DOHH2 (cell line): Measurements from ENCODE around the gene SLC17A9.

Experiments used
- H3F3A ChIP-seq: fragments of 200-600 bp; sonication (generic), shearing (Covaris generic); 2 replicates; pipeline ENCODE4 v1.6.0; 2016; ENCODE audit warnings: antibody characterized with exemption, mild to moderate bottlenecking; ENCODE audit not compliant: control insufficient read depth, insufficient read depth
- H3K27ac ChIP-seq: fragments of 200-600 bp; sonication (generic); 2 replicates; pipeline ENCODE4 v1.5.1; 2014; ENCODE audit warnings: low read depth, mild to moderate bottlenecking, low read length, moderate library complexity
- H3K27me3 ChIP-seq: fragments of 200-600 bp; sonication (generic); 2 replicates; pipeline ENCODE4 v1.6.1; 2014; ENCODE audit warnings: mild to moderate bottlenecking, low read length, mixed read lengths; ENCODE audit not compliant: control insufficient read depth
- H3K36me3 ChIP-seq: fragments of 200-600 bp; sonication (generic); 2 replicates; pipeline ENCODE4 v1.6.1; 2014; ENCODE audit warnings: mild to moderate bottlenecking, low read length, moderate library complexity, mixed read lengths; ENCODE audit not compliant: control insufficient read depth
- H3K4me1 ChIP-seq: fragments of 200-600 bp; sonication (generic); 2 replicates; pipeline ENCODE4 v1.6.1; 2014; ENCODE audit warnings: mild to moderate bottlenecking, low read length, mixed read lengths; ENCODE audit not compliant: control insufficient read depth
- H3K4me2 ChIP-seq: fragments of 200-600 bp; sonication (generic); 2 replicates; pipeline ENCODE4 v1.6.0; 2014; ENCODE audit warnings: mild to moderate bottlenecking, low read length, moderate library complexity
- H3K4me3 ChIP-seq: fragments of 200-600 bp; sonication (generic); 2 replicates; pipeline ENCODE4 v1.5.1; 2014; ENCODE audit warnings: mild to moderate bottlenecking, low read length, mixed read lengths
- H3K79me2 ChIP-seq: fragments of 200-600 bp; sonication (generic); 2 replicates; pipeline ENCODE4 v1.6.1; 2014; ENCODE audit warnings: mild to moderate bottlenecking, low read length, mixed read lengths; ENCODE audit not compliant: control insufficient read depth
- H3K9me2 ChIP-seq: fragments of 200-600 bp; sonication (generic); replicated peaks from 2 replicates; pipeline ENCODE4 v1.6.1; 2014; ENCODE audit warnings: mild to moderate bottlenecking, low read length, mixed read lengths; ENCODE audit not compliant: control insufficient read depth
- H3K9me3 ChIP-seq: fragments of 200-600 bp; sonication (generic); 2 replicates; pipeline ENCODE4 v1.6.1; 2014; ENCODE audit warnings: antibody characterized with exemption, low read length, mixed read lengths; ENCODE audit not compliant: control insufficient read depth, insufficient read depth
- H4K20me1 ChIP-seq: fragments of 200-600 bp; sonication (generic); 2 replicates; pipeline ENCODE4 v1.6.0; 2014; ENCODE audit warnings: low read depth, mild to moderate bottlenecking, antibody characterized with exemption, low read length, moderate library complexity; ENCODE audit not compliant: control insufficient read depth, insufficient read depth
- EZH2phosphoT487 ChIP-seq: fragments of 200-600 bp; sonication (generic); IDR thresholded peaks from 2 replicates; pipeline ENCODE4 v1.6.1; 2017; ENCODE audit warnings: borderline replicate concordance, mild to moderate bottlenecking, antibody characterized with exemption, low read length, moderate library complexity, mixed read lengths
- TF ChIP-seq, protein P1 (sequence below): fragments of 200-600 bp; sonication (generic); IDR thresholded peaks from one replicate; pipeline ENCODE4 v1.5.1; 2014; ENCODE audit warnings: antibody characterized with exemption, mild to moderate bottlenecking, low read depth, low read length; ENCODE audit not compliant: poor library complexity, severe bottlenecking

The SLC17A9 gene

DNA sequence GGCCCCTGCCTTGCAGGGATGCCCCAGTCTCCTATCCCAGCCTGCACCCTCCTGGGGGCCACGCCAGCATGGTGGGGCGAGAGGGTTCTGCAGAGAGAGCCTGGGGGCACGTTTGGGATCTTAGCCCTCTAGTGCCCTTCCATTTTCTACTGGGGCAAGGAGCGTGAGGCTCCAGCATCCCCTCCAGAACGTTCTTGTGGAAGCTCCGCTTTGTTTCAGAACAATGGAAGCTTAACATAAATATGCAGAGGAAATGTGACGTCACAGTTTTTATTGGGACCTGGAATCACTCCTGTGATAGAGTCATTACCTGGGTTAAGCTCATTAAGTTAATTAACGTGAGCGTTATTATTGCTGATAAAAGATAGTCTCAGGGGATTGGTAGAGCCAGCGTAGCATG is 34.6 kb downstream of the SLC17A9 start:
- TF ChIP-seq, protein P1, sequence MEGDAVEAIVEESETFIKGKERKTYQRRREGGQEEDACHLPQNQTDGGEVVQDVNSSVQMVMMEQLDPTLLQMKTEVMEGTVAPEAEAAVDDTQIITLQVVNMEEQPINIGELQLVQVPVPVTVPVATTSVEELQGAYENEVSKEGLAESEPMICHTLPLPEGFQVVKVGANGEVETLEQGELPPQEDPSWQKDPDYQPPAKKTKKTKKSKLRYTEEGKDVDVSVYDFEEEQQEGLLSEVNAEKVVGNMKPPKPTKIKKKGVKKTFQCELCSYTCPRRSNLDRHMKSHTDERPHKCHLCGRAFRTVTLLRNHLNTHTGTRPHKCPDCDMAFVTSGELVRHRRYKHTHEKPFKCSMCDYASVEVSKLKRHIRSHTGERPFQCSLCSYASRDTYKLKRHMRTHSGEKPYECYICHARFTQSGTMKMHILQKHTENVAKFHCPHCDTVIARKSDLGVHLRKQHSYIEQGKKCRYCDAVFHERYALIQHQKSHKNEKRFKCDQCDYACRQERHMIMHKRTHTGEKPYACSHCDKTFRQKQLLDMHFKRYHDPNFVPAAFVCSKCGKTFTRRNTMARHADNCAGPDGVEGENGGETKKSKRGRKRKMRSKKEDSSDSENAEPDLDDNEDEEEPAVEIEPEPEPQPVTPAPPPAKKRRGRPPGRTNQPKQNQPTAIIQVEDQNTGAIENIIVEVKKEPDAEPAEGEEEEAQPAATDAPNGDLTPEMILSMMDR, result no peak
- TF ChIP-seq EZH2phosphoT487, result no peak
- Histone ChIP-seq H3K79me2 (no peaks in the 10 kb centered on the region), H3K9me2 (no peaks in the 10 kb centered on the region), H3K9me3 (no peaks in the 10 kb centered on the region), H3K36me3 (no peaks in the 10 kb centered on the region), H4K20me1 (no peaks in the 10 kb centered on the region), H3K4me3 (no peak overlapping the region), H3K4me1 (peaks cover 11% of the 10 kb centered on the region), H3K27ac (no peak overlapping the region), H3K4me2 (no peak overlapping the region), H3F3A (no peaks in the 10 kb centered on the region), H3K27me3 (peaks cover 22% of the 10 kb centered on the region)

DNA sequence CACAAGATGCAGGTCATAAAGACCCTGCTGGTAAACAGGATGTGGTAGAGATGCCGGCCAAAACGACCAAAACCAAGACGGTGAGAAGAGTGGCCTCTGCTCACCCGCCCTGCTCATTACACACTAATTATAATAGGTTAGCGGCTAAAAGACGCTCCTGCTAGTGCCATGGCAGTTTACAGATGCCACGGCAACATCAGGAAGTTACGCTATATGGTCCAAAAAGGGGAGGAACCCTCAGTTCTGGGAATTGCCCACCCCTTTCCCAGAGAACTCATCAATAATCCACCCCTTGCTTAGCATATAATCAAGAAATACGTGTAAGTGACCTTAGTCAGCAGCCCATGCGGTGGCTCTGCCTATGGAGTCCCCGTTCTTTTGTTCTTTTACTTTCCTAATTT is 36.7 kb downstream of the SLC17A9 start:
- H3F3A ChIP-seq, result no peaks in the 10 kb centered on the region
- no peak overlapping the region for H3K27ac ChIP-seq
- H4K20me1 ChIP-seq, result no peaks in the 10 kb centered on the region
- no peaks in the 10 kb centered on the region for H3K9me2 ChIP-seq
- no peak overlapping the region for H3K4me2 ChIP-seq
- H3K79me2 ChIP-seq, result no peaks in the 10 kb centered on the region
- H3K4me1 ChIP-seq, result peaks cover 5% of the 10 kb centered on the region; the same call in 1 of the 2 replicates
- peaks cover 17% of the 10 kb centered on the region for H3K27me3 ChIP-seq
- no peaks in the 10 kb centered on the region for H3K9me3 ChIP-seq
- H3K4me3 ChIP-seq, result no peak overlapping the region
- TF ChIP-seq, protein P1, result no peak
- TF ChIP-seq EZH2phosphoT487, result no peak
- H3K36me3 ChIP-seq, result no peaks in the 10 kb centered on the region

DNA sequence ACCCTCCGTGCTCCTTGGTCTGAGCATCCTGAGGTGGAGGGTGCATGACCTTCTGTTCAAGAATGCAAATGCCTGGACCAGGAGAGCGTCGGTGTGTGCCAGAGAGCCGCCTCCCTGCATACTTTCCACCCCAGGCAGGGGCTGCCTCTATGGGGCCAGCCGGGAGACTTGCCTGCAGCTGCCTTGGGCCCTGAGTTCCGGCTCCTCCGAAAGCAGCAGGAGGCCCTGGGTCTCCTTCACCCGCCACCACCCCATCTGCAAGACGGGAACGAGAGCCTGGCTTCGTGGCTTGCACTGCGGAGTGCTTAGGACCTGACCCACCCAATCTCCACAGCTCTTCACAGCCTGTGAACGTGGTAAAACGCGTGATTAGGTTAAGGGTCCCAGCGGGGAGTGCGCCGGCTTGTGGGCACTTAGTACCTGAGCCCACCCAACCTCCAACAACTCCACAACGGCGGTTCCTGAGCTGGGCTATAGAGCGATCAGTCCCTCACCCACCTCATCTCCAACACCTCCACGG is 37.9 kb downstream of the SLC17A9 start:
- H3K4me3 ChIP-seq, result no peak overlapping the region
- no peaks in the 10 kb centered on the region for H3F3A ChIP-seq
- H3K4me2 ChIP-seq, result no peak overlapping the region
- TF ChIP-seq, protein P1, result no peak
- no peak for TF ChIP-seq EZH2phosphoT487
- H4K20me1 ChIP-seq, result no peaks in the 10 kb centered on the region
- peaks cover 5% of the 10 kb centered on the region; the same call in 1 of the 2 replicates for H3K4me1 ChIP-seq
- H3K79me2 ChIP-seq, result no peaks in the 10 kb centered on the region
- peaks cover 13% of the 10 kb centered on the region for H3K27me3 ChIP-seq
- H3K9me2 ChIP-seq, result no peaks in the 10 kb centered on the region
- H3K9me3 ChIP-seq, result no peaks in the 10 kb centered on the region
- no peaks in the 10 kb centered on the region for H3K36me3 ChIP-seq
- no peak overlapping the region for H3K27ac ChIP-seq
